NCI-H2227 treated with DMSO at 0.1 percent for 48 hours (cell line): Measurements from ENCODE around the gene INMT.

Source experiments
- DNase-seq: peaks from one replicate; lab custom pipeline; 2025; lab: John Stamatoyannopoulos, UW

INMT gene

GRCh38 chr7:30752979-30753378, 1.0 kb downstream of the INMT start:
- no peak for DNase-seq

GRCh38 chr7:30754315-30754877, 2.5 kb downstream of the INMT start:
- DNase-seq = no peak

GRCh38 chr7:30755384-30756154, 3.6 kb downstream of the INMT start:
- DNase-seq = no peak

- DNase-seq = no peak
These were observed 5.4 kb downstream of the INMT start for GRCh38 chr7:30757342-30757692.

- DNase-seq = no peak
These were observed 8.7 kb downstream of the INMT start for GRCh38 chr7:30760514-30761213.

- no peak for DNase-seq
These were observed 9.6 kb downstream of the INMT start for GRCh38 chr7:30761214-30762156.

- no peak for DNase-seq
These were observed 12.4 kb downstream of the INMT start for GRCh38 chr7:30764030-30764975.

GRCh38 chr7:30765408-30765807, 13.5 kb downstream of the INMT start:
- no peak for DNase-seq

GRCh38 chr7:30770845-30771173, 18.9 kb downstream of the INMT start:
- no peak for DNase-seq

GRCh38 chr7:30771174-30771879, 19.4 kb downstream of the INMT start, which contains the start of gene MINDY4:
TSS of gene MINDY4 (plus strand) at chr7:30771417. CDS start at chr7:30771494, 77 bp downstream.
- DNase-seq = peak; percentile 82

- DNase-seq = no peak
These were observed 20.0 kb downstream of the INMT start for GRCh38 chr7:30771880-30772425.

- DNase-seq = no peak
These were observed 21.0 kb downstream of the INMT start for GRCh38 chr7:30772984-30773383.

- no peak for DNase-seq
These were observed 24.1 kb downstream of the INMT start for GRCh38 chr7:30775992-30776391.

- no peak for DNase-seq
These were observed 25.0 kb downstream of the INMT start for GRCh38 chr7:30776971-30777370.

GRCh38 chr7:30778255-30779025, 26.5 kb downstream of the INMT start:
- DNase-seq = no peak

GRCh38 chr7:30779574-30779973, 27.6 kb downstream of the INMT start:
- DNase-seq = no peak

GRCh38 chr7:30780941-30781340, 29.0 kb downstream of the INMT start:
- DNase-seq = no peak

GRCh38 chr7:30782690-30783089, 30.8 kb downstream of the INMT start:
- no peak for DNase-seq

GRCh38 chr7:30785786-30786185, 33.9 kb downstream of the INMT start:
- no peak for DNase-seq
